Body of pancreas (tissue), 4 donors: ENCODE data around the gene CCDC68. TPM values are rescaled to one million over a fixed set of nuclear protein-coding genes. Genes with fewer than 3 reads are reported as not detected.

ENCODE experiments used
- ATAC-seq: fragments of 150-250 bp; one replicate; pipeline ENCODE4 v1.9.1; 2016
- DNase-seq, 4 donors: peaks; one replicate each; pipeline ENCODE4 v3.0.0-alpha.2; 2019
- H3K27ac ChIP-seq, 4 donors: fragments of 200-600 bp; sonication (generic); 1 replicate in 3 of 4; 2 replicates in 1 of 4; pipeline versions ENCODE4 v1.5.1 to v1.6.1; 2016 to 2019; ENCODE audit warnings: mild to moderate bottlenecking in 1 of 4, mixed read lengths in 1 of 4, moderate library complexity in 1 of 4
- H3K27me3 ChIP-seq, 2 donors: fragments of 200-600 bp; sonication (generic); one replicate each; pipeline ENCODE4 v1.6.0; 2016; ENCODE audit warnings: mild to moderate bottlenecking in 1 of 2
- H3K36me3 ChIP-seq, 2 donors: fragments of 200-600 bp; sonication (generic); replicated peaks in 1 of 2; 2 replicates each; pipeline ENCODE4 v1.5.1; 2016; ENCODE audit warnings: low read depth in 2 of 2; ENCODE audit not compliant: insufficient read depth in 1 of 2
- H3K4me1 ChIP-seq: fragments of 200-600 bp; sonication (generic); one replicate; pipeline ENCODE4 v1.6.0; 2016
- H3K4me3 ChIP-seq, 2 donors: fragments of 200-600 bp; sonication (generic); 1 replicate in 1 of 2; 2 replicates in 1 of 2; pipeline ENCODE4 v1.5.1; 2016 to 2019
- H3K9me3 ChIP-seq, 3 donors: fragments of 200-600 bp; sonication (generic); 1 replicate in 2 of 3; 2 replicates in 1 of 3; pipeline ENCODE4 v1.5.1; 2016
- POLR2A ChIP-seq, 3 donors: fragments of 450-650 bp; IDR thresholded peaks; one replicate each; pipeline ENCODE4 v1.6.1; 2016; ENCODE audit warnings: antibody characterized with exemption in 3 of 3, mild to moderate bottlenecking in 2 of 3
- WGBS, 2 donors: methylation state at CpG; one replicate each; pipeline ENCODE4 v1.1.5; 2017; 5-methylcytosine and 5-hydroxymethylcytosine counted together
- intact Hi-C: fragments of 100-400 bp; cut with DNase I; formaldehyde crosslinking; loops from one replicate; pipeline ENCODE4 v1.15.1; 2023
- total RNA-seq, 2 donors: library from RNA; depleted of rRNA; stranded (reverse); fragments of >200 nt; gene quantifications; one replicate each; pipeline ENCODE4 v1.1.0, GENCODE V29; 2016
- TF ChIP-seq, protein P1 (sequence below), 7 experiments: fragments of 450-650 bp in 4 of 7; fragments of 200-600 bp in 3 of 7; sonication (generic) in 3 of 7; IDR thresholded peaks; one replicate each; pipeline ENCODE4 v1.5.1; 2016 to 2019; ENCODE audit warnings: antibody characterized with exemption in 7 of 7

CCDC68 gene
- total RNA-seq, 2 donors from 2014 or later = 5.3 to 13.0 TPM

DNA sequence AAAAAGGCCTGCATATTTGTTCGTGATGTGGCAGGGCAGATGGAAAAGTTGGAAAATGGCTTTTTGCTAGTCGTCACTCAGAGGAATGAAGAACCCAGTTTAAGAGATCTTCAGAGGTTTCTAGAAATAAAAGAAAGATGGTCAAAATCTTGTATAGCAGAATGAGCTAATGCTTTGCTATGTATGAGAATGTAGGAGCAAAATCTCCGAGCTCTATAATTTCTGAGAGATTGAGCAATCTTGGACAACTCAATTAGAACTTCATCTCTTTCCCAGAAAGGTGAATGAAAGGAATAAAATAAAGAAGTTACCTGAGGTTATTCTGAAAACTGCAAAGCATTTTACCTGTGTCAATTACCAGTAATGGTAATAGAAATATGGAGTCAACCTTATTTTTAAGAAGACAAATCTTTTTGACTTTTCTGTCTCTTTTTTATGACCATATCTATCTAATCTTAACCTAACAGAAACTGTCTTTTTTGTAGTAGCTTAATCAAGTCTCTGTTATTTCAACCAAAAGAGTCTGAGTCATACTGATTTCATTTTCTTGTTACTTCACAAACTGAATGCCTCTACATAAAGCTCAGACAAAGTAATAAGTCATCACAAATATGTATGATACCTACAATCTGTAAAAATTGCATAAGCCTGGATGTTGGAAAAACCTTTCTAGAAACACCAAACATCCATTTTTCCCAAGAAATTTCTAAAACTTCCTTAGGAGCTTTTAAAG is 32.5 kb downstream of the CCDC68 start:
- H3K9me3 ChIP-seq = no peaks in the 10 kb centered on the region
- no peak overlapping the region for H3K4me3 ChIP-seq
- WGBS, 2 donors = 96% methylated on average over 3 of the region's 3 CpGs
- H3K36me3 ChIP-seq = no peaks in the 10 kb centered on the region
- H3K27me3 ChIP-seq = no peaks in the 10 kb centered on the region
- no peaks in the 10 kb centered on the region for H3K4me1 ChIP-seq
- no peak overlapping the region for H3K27ac ChIP-seq
- DNase-seq = no peak
- intact Hi-C loops = no loop called here
- TF ChIP-seq POLR2A (IDR thresholded peaks at IDR 0.05) = no peak
- TF ChIP-seq, protein P1, sequence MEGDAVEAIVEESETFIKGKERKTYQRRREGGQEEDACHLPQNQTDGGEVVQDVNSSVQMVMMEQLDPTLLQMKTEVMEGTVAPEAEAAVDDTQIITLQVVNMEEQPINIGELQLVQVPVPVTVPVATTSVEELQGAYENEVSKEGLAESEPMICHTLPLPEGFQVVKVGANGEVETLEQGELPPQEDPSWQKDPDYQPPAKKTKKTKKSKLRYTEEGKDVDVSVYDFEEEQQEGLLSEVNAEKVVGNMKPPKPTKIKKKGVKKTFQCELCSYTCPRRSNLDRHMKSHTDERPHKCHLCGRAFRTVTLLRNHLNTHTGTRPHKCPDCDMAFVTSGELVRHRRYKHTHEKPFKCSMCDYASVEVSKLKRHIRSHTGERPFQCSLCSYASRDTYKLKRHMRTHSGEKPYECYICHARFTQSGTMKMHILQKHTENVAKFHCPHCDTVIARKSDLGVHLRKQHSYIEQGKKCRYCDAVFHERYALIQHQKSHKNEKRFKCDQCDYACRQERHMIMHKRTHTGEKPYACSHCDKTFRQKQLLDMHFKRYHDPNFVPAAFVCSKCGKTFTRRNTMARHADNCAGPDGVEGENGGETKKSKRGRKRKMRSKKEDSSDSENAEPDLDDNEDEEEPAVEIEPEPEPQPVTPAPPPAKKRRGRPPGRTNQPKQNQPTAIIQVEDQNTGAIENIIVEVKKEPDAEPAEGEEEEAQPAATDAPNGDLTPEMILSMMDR (IDR thresholded peaks at IDR 0.05) = no peak
- no peak for ATAC-seq

DNA sequence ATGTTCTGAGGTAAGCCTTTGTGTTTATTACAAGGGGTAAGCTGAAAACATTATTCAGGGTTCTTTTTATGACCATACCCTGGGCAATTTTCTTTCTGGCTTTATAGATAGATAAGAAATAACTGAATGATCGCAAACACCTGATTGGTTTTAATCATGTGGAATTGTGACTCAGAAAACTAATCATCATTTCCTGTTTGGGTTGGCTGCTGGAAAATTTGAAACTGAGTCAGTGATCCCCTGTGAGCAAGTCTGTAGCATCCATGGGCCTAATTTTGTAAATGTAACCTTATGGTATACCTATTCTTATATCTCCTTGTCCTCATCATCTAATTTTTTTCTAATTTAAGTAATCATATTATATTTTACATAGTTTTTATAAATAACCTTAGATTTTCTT is 34.3 kb downstream of the CCDC68 start:
- Histone ChIP-seq H3K27me3 (no peaks in the 10 kb centered on the region), H3K36me3 (no peaks in the 10 kb centered on the region), H3K4me1 (no peaks in the 10 kb centered on the region), H3K4me3 (no peak overlapping the region), H3K27ac (no peak overlapping the region), H3K9me3 (no peaks in the 10 kb centered on the region)
- TF ChIP-seq, protein P1 (IDR thresholded peaks at IDR 0.05) = no peak
- no peak for TF ChIP-seq POLR2A (IDR thresholded peaks at IDR 0.05)
- 96 to 100% methylated on average over 1 of the region's 1 CpG for WGBS, 2 donors
- DNase-seq (no peak), ATAC-seq (no peak)
- intact Hi-C loops = no loop called here

DNA sequence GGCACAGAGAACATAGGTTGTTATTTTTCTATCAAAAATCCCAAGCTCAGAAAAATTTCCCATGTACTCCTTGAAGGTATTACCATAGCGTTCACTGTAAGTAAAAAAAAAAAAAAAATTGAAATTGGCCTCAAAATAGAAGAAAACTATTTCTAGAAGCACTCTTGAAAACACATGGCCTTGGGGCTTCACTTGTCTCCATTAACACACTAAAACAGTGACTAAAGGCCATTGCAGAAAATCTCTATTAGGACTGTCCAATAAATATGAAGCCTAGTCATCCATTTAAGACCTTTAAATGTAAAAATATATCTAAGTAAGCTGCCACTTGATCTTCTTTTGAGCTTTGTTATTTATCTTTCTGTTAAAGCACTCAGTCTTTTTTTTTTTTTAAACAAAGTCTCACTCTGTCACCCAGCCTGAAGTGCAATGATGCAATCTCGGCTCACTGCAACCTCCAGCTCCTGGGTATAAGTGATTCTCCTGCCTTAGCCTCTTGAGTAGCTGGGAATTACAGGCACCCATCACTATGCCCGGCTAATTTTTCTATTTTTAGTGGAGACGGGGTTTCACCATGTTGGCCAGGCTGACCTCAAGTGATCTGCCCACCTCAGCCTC is 35.8 kb downstream of the CCDC68 start:
- Histone ChIP-seq H3K9me3 (no peaks in the 10 kb centered on the region), H3K36me3 (no peaks in the 10 kb centered on the region), H3K4me3 (no peak overlapping the region), H3K27me3 (no peaks in the 10 kb centered on the region), H3K27ac (no peak overlapping the region), H3K4me1 (no peaks in the 10 kb centered on the region)
- DNase-seq (no peak), ATAC-seq (no peak)
- TF ChIP-seq, protein P1 (IDR thresholded peaks at IDR 0.05) = no peak
- TF ChIP-seq POLR2A (IDR thresholded peaks at IDR 0.05) = no peak
- 88 to 93% methylated on average over 4 of the region's 4 CpGs for WGBS, 2 donors
- intact Hi-C loops = no loop called here

DNA sequence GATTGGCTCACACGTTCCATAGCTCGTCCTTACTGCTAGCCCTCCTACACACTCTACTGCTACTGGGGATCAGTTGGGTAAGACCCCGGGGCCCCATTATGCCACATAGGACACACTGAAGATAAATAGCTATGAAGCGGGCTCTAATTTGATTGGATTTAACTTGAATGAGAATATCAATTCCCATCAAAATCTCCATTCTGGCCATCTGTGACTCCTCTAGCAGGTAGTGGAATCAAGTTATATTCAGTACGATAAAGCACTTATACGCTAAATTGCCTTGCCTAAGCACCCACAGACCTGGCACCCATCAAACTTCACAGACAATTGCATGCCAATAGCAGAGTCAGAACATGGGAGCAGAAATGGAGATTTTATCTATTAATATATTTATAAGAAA is 39.8 kb downstream of the CCDC68 start:
- H3K27ac ChIP-seq = no peak overlapping the region
- intact Hi-C loops = no loop called here
- ATAC-seq (no peak), DNase-seq (no peak)
- H3K36me3 ChIP-seq = no peaks in the 10 kb centered on the region
- WGBS, 2 donors = 91 to 92% methylated on average over 6 of the region's 6 CpGs
- no peaks in the 10 kb centered on the region for H3K9me3 ChIP-seq
- TF ChIP-seq POLR2A (IDR thresholded peaks at IDR 0.05) = no peak
- TF ChIP-seq, protein P1 (IDR thresholded peaks at IDR 0.05) = no peak
- H3K4me1 ChIP-seq = no peaks in the 10 kb centered on the region
- no peaks in the 10 kb centered on the region for H3K27me3 ChIP-seq
- H3K4me3 ChIP-seq = no peak overlapping the region

DNA sequence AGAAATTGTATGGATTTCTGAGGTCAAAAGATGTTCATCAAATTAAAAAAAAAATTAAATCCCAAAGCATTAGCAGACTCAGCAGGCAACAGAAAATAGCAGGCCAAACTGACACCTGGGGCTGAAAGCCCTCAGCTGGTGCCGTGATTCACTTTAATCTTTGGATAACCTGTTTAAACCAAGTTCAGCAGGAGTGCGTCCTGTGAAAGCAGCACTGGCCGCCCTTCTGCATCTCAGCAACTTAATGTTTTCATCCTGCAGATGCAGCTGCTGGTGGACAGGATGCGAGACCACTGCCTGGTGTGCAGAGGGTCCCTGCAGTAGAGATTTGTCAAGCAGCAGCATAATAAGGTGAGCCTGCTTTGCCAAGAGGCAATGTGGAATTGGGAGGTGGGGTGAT is 41.2 kb downstream of the CCDC68 start:
- WGBS, 2 donors = 83 to 85% methylated on average over 4 of the region's 4 CpGs
- intact Hi-C loops = no loop called here
- no peak for TF ChIP-seq POLR2A (IDR thresholded peaks at IDR 0.05)
- TF ChIP-seq, protein P1 (IDR thresholded peaks at IDR 0.05) = no peak
- ATAC-seq (no peak), DNase-seq (no peak)
- H3K27me3 ChIP-seq = no peaks in the 10 kb centered on the region
- H3K4me1 ChIP-seq = no peaks in the 10 kb centered on the region
- no peaks in the 10 kb centered on the region for H3K36me3 ChIP-seq
- no peak overlapping the region for H3K4me3 ChIP-seq
- H3K27ac ChIP-seq = no peak overlapping the region
- H3K9me3 ChIP-seq = no peaks in the 10 kb centered on the region
